Loucy (cell line): ENCODE results near the gene SLC22A1.

Experiments
- H2AFZ ChIP-seq: fragments of 200-600 bp; sonication (generic); 2 replicates; pipeline ENCODE4 v1.6.0; 2016; ENCODE audit warnings: antibody characterized with exemption, mild to moderate bottlenecking, low read length, moderate library complexity
- H3F3A ChIP-seq: fragments of 200-600 bp; 2 replicates; pipeline ENCODE4 v1.6.0; 2016; ENCODE audit warnings: antibody characterized with exemption, low read depth, mild to moderate bottlenecking
- H3K27me3 ChIP-seq: fragments of 200-600 bp; sonication (generic); 2 replicates; pipeline ENCODE4 v1.6.1; 2014; ENCODE audit warnings: low read length, mild to moderate bottlenecking; ENCODE audit not compliant: insufficient read depth, poor library complexity, severe bottlenecking
- H3K36me3 ChIP-seq: fragments of 200-600 bp; sonication (generic); 2 replicates; pipeline ENCODE4 v1.6.1; 2016; ENCODE audit warnings: low read length; ENCODE audit not compliant: insufficient read depth
- H3K4me1 ChIP-seq: fragments of 200-600 bp; sonication (generic); 2 replicates; pipeline ENCODE4 v1.5.1; 2014; ENCODE audit warnings: low read length, mild to moderate bottlenecking; ENCODE audit not compliant: insufficient read depth, poor library complexity, severe bottlenecking
- H3K4me2 ChIP-seq: fragments of 200-600 bp; sonication (generic); 2 replicates; pipeline ENCODE4 v1.6.0; 2014; ENCODE audit warnings: antibody characterized with exemption, low read length, low read depth, mild to moderate bottlenecking; ENCODE audit not compliant: poor library complexity, severe bottlenecking
- H3K4me3 ChIP-seq: fragments of 200-600 bp; sonication (generic); 2 replicates; pipeline ENCODE4 v1.5.1; 2014; ENCODE audit warnings: low read length, mild to moderate bottlenecking, mixed read lengths; ENCODE audit not compliant: poor library complexity, severe bottlenecking
- H3K79me2 ChIP-seq: fragments of 200-600 bp; sonication (generic); 2 replicates; pipeline ENCODE4 v1.6.1; 2014; ENCODE audit warnings: low read length; ENCODE audit not compliant: insufficient read depth
- H3K9ac ChIP-seq: fragments of 200-600 bp; sonication (generic); 2 replicates; pipeline ENCODE4 v1.6.0; 2014; ENCODE audit warnings: mild to moderate bottlenecking, low read depth, low read length, moderate library complexity; ENCODE audit not compliant: poor library complexity, severe bottlenecking
- H3K9me2 ChIP-seq: fragments of 200-600 bp; sonication (generic); replicated peaks from 2 replicates; pipeline ENCODE4 v1.6.1; 2016; ENCODE audit warnings: low read depth, low read length, mixed read lengths
- H3K9me3 ChIP-seq: fragments of 200-600 bp; sonication (generic); 2 replicates; pipeline ENCODE4 v1.6.1; 2014; ENCODE audit warnings: mild to moderate bottlenecking, antibody characterized with exemption, low read length, low read depth; ENCODE audit not compliant: insufficient read depth
- H4K20me1 ChIP-seq: fragments of 200-600 bp; sonication (generic); 2 replicates; pipeline ENCODE4 v1.6.0; 2014; ENCODE audit warnings: antibody characterized with exemption, low read length, mild to moderate bottlenecking; ENCODE audit not compliant: insufficient read depth, poor library complexity, severe bottlenecking
- CTCF ChIP-seq: fragments of 200-600 bp; sonication (generic); conservative IDR thresholded peaks from 2 replicates; pipeline ENCODE4 v1.5.1; 2014; ENCODE audit warnings: mild to moderate bottlenecking, antibody characterized with exemption, low read length
- EZH2phosphoT487 ChIP-seq: fragments of 200-600 bp; IDR thresholded peaks from 2 replicates; pipeline ENCODE4 v1.6.1; 2018; ENCODE audit warnings: antibody characterized with exemption, mild to moderate bottlenecking, moderate library complexity, borderline replicate concordance

SLC22A1 gene

DNA sequence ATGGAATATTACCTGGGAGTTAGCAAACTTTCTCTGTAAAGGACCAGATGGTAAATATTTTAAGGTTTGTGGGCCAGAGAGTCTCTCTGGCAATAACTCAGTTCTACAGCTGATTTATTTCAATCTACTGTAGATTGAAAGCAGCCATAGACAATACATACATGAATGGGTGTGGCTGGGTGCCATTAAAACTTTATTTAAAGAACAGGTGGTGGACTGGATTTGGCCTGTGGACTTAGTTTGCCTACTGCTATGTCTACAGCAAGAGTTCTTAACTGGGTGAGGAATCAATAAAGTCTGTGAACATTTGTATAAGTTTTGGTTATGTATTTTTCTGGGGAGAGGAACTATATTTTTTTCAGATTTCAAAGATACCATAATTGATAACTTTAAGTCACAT is 81.9 kb downstream of the SLC22A1 start:
- no peaks in the 10 kb centered on the region; the same call in 1 of the 2 replicates for H3K9me3 ChIP-seq

GRCh38 chr6:160203953-160204352 is 82.3 kb downstream of the SLC22A1 start:
- H3K79me2 ChIP-seq = no peaks in the 10 kb centered on the region
- no peak overlapping the region for H2AFZ ChIP-seq
- H3K4me3 ChIP-seq = no peak overlapping the region
- no peaks in the 10 kb centered on the region for H3K27me3 ChIP-seq
- no peaks in the 10 kb centered on the region for H4K20me1 ChIP-seq
- TF ChIP-seq EZH2phosphoT487 (no peak), CTCF (no peak)
- no peak overlapping the region for H3K4me2 ChIP-seq
- no peaks in the 10 kb centered on the region; the same call in 1 of the 2 replicates for H3K9me3 ChIP-seq
- H3K9ac ChIP-seq = no peak overlapping the region
- no peaks in the 10 kb centered on the region for H3K4me1 ChIP-seq
- H3K36me3 ChIP-seq = no peaks in the 10 kb centered on the region
- no peaks in the 10 kb centered on the region for H3K9me2 ChIP-seq
- H3F3A ChIP-seq = no peaks in the 10 kb centered on the region

More for the DNA sequence above, 81.9 kb downstream of the SLC22A1 start:
- Histone ChIP-seq H3K36me3 (no peaks in the 10 kb centered on the region), H3K9me2 (no peaks in the 10 kb centered on the region), H3K4me3 (no peak overlapping the region), H3F3A (no peaks in the 10 kb centered on the region), H3K9ac (no peak overlapping the region), H4K20me1 (no peaks in the 10 kb centered on the region), H3K4me1 (no peaks in the 10 kb centered on the region), H3K79me2 (no peaks in the 10 kb centered on the region), H2AFZ (no peak overlapping the region), H3K4me2 (no peak overlapping the region), H3K27me3 (no peaks in the 10 kb centered on the region)
- TF ChIP-seq CTCF = no peak
- no peak for TF ChIP-seq EZH2phosphoT487

DNA sequence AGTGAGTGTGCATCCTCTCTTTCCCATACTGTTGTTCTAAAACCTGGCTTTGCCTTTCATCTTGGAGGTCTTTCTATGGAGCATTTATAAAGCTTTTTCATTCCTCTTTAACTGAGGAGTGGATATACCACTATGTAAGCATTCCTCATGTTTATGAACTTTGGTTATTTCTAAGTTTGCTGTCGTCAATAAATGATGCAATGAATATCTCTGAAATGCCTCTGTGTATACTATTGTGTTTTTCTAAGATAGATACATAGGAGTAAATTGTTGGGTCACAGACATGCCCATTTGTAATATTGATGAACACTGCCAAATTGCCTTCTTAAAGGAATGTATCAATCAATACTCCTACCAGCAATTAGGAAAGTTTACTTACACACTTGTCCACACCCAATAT is 83.1 kb downstream of the SLC22A1 start:
- Histone ChIP-seq H3K4me1 (no peaks in the 10 kb centered on the region), H2AFZ (no peak overlapping the region), H3K36me3 (no peaks in the 10 kb centered on the region), H3K9me3 (no peaks in the 10 kb centered on the region; the same call in 1 of the 2 replicates), H3K9me2 (no peaks in the 10 kb centered on the region), H3K79me2 (no peaks in the 10 kb centered on the region), H3K4me3 (no peak overlapping the region), H3K4me2 (no peak overlapping the region), H4K20me1 (no peaks in the 10 kb centered on the region), H3F3A (no peaks in the 10 kb centered on the region), H3K27me3 (no peaks in the 10 kb centered on the region), H3K9ac (no peak overlapping the region)
- no peak for TF ChIP-seq CTCF
- TF ChIP-seq EZH2phosphoT487 = no peak
